ENCODE measurements around the gene PSEN1. TPM values are rescaled to one million over a fixed set of nuclear protein-coding genes. Genes with fewer than 3 reads are reported as not detected.

Gene PSEN1
- polyA plus RNA-seq, 1 of the 3 experiments (the other 2 are of a cell fraction) = 9.0 TPM

- no peak for TF ChIP-seq REST (IDR thresholded peaks at IDR 0.05; ENCODE audit: low read depth, low read length)
- TF ChIP-seq NFIC (IDR thresholded peaks at IDR 0.05; ENCODE audit: borderline replicate concordance) = no peak
Observed at GRCh38 chr14:73242357-73242901, 106.1 kb downstream of the PSEN1 start (continued).

GRCh38 chr14:73243341-73243740, 107.0 kb downstream of the PSEN1 start:
- TF ChIP-seq CHD2 (IDR thresholded peaks at IDR 0.05; ENCODE audit: low read length, partially characterized antibody) = no peak
- no peak for TF ChIP-seq NRF1 (IDR thresholded peaks at IDR 0.05; ENCODE audit: low read depth, low read length)
- TF ChIP-seq FOXM1 (IDR thresholded peaks at IDR 0.05; ENCODE audit: low read depth) = no peak
- no peak for TF ChIP-seq TEAD4 (IDR thresholded peaks at IDR 0.05; ENCODE audit: borderline replicate concordance, insufficient read depth)
- TF ChIP-seq RFX5 (IDR thresholded peaks at IDR 0.05; ENCODE audit: low read length) = no peak
- TF ChIP-seq GABPA (IDR thresholded peaks at IDR 0.05; ENCODE audit: low read depth) = no peak
- TF ChIP-seq FOXJ3 (CRISPR knock-in tag; IDR thresholded peaks at IDR 0.05) = no peak
- no peak for TF ChIP-seq PBX3 (IDR thresholded peaks at IDR 0.05)
- no peak for TF ChIP-seq TCF12 (IDR thresholded peaks at IDR 0.05)
- Histone ChIP-seq H3K4me1 (ENCODE audit: control insufficient read depth in 1 of 2, insufficient read depth in 2 of 2, low read depth in 1 of 2, low read length in 1 of 2) (peaks cover 7 to 8% of the 10 kb centered on the region in 2 experiments; a peak in 3 of 4 replicates), H3K27ac (ENCODE audit: low read depth in 2 of 2, low read length in 1 of 2) (no peak overlapping the region), H3K9me2 (no peaks in the 10 kb centered on the region), H3K79me2 (ENCODE audit: insufficient read depth) (no peaks in the 10 kb centered on the region), H3F3A (replicated peaks; ENCODE audit: insufficient read depth) (peaks cover 5% of the 10 kb centered on the region), H3K4me2 (no peak overlapping the region), H3K36me3 (replicated peaks in 1 of 2; ENCODE audit: control insufficient read depth in 1 of 2, insufficient read depth in 2 of 2, low read length in 1 of 2) (no peaks in the 10 kb centered on the region), H3K27me3 (ENCODE audit: insufficient read depth) (no peaks in the 10 kb centered on the region; the same call in 1 of the 2 replicates), H2AFZ (ENCODE audit: low read depth) (no peak overlapping the region), H4K20me1 (ENCODE audit: insufficient read depth) (no peaks in the 10 kb centered on the region), H3K9ac (no peak overlapping the region), H3K9me3 (no peaks in the 10 kb centered on the region), H3K4me3 (ENCODE audit: low read depth in 2 of 2, low read length in 1 of 2) (no peak overlapping the region)
- CTCF ChIA-PET = interaction anchor here (0.9 to 1.5 kb wide), 2 partner anchors 51 to 228 kb away, joined by 3 to 4 read pairs; no protein-coding TSS in a partner anchor
- DNase-seq = peak; percentile 20
- POLR2A ChIA-PET = no interaction called here
- WGBS (ENCODE audit: low lambda C conversion rate) = 56% methylated on average over 3 of the region's 3 CpGs

- POLR2A ChIA-PET = no interaction called here
Observed at GRCh38 chr14:73243748-73244147, 107.4 kb downstream of the PSEN1 start.

More at GRCh38 chr14:73243748-73244147, 107.4 kb downstream of the PSEN1 start:
- H3K9me2 ChIP-seq = no peaks in the 10 kb centered on the region
- DNase-seq = peak; percentile 12
- H3K4me1 ChIP-seq (ENCODE audit: control insufficient read depth in 1 of 2, insufficient read depth in 2 of 2, low read depth in 1 of 2, low read length in 1 of 2) = peaks cover 5 to 8% of the 10 kb centered on the region in 2 experiments; a peak in 3 of 4 replicates
- H3K4me2 ChIP-seq = no peak overlapping the region
- no peak overlapping the region for H3K9ac ChIP-seq
- no peak overlapping the region for H3K4me3 ChIP-seq (ENCODE audit: low read depth in 2 of 2, low read length in 1 of 2)
- H3F3A ChIP-seq (replicated peaks; ENCODE audit: insufficient read depth) = peaks cover 5% of the 10 kb centered on the region
- no peaks in the 10 kb centered on the region for H3K79me2 ChIP-seq (ENCODE audit: insufficient read depth)
- 97% methylated on average over 2 of the region's 2 CpGs for WGBS (ENCODE audit: low lambda C conversion rate)
- CTCF ChIA-PET = interaction anchor here (1.5 kb wide), 1 partner anchor 228 kb away, joined by 4 read pairs; no protein-coding TSS in a partner anchor
- H3K36me3 ChIP-seq (replicated peaks in 1 of 2; ENCODE audit: control insufficient read depth in 1 of 2, insufficient read depth in 2 of 2, low read length in 1 of 2) = no peaks in the 10 kb centered on the region
- no peaks in the 10 kb centered on the region for H4K20me1 ChIP-seq (ENCODE audit: insufficient read depth)
- H3K27me3 ChIP-seq (ENCODE audit: insufficient read depth) = no peaks in the 10 kb centered on the region; the same call in 1 of the 2 replicates
- H3K27ac ChIP-seq (ENCODE audit: low read depth in 2 of 2, low read length in 1 of 2) = no peak overlapping the region
- H2AFZ ChIP-seq (ENCODE audit: low read depth) = no peak overlapping the region
- TF ChIP-seq USF1 (IDR thresholded peaks at IDR 0.05; ENCODE audit: borderline replicate concordance, low read depth) = no peak
- no peak for TF ChIP-seq ZBTB33 (IDR thresholded peaks at IDR 0.05; ENCODE audit: borderline replicate concordance, low read depth)
- H3K9me3 ChIP-seq = no peaks in the 10 kb centered on the region
